ENCODE data around the gene DTNBP1.

GRCh38 chr6:15705981-15706380, 43.2 kb upstream of the DTNBP1 start:
- TF ChIP-seq CTCF (conservative IDR thresholded peaks at IDR 0.05; ENCODE audit: low read depth, low read length) (no peak), EZH2 (IDR thresholded peaks at IDR 0.05; ENCODE audit: borderline replicate concordance, low read depth, low read length, poor library complexity, severe bottlenecking) (no peak)

Measured in A673 (cell line).